HepG2 (cell line): Measurements from ENCODE around the gene MAP3K2. TPM values are rescaled to one million over a fixed set of nuclear protein-coding genes. Genes with fewer than 3 reads are reported as not detected.

Source experiments
- CC2D1A ChIP-seq: sonication (generic); formaldehyde crosslinking; IDR thresholded peaks from 2 replicates; pipeline ENCODE4 v1.8.1; 2023; ENCODE audit warnings: mild to moderate bottlenecking, missing genetic modification reagents
- FOXK2 ChIP-seq: fragments of 450-650 bp; IDR thresholded peaks from 2 replicates; pipeline ENCODE4 v1.6.1; 2016
- HDAC2 ChIP-seq: sonication (generic); formaldehyde crosslinking; IDR thresholded peaks from 2 replicates; pipeline ENCODE4 v1.4.0; 2020; ENCODE audit warnings: missing genetic modification reagents
- KAT7 ChIP-seq: IDR thresholded peaks from 2 replicates; pipeline ENCODE4 v1.6.1; 2018; ENCODE audit warnings: borderline replicate concordance, missing compliant biosample characterization
- NR2F2 ChIP-seq: IDR thresholded peaks from 2 replicates; pipeline ENCODE4 v1.6.1; 2012; ENCODE audit warnings: low read depth, inconsistent platforms, borderline replicate concordance
- SMAD3 ChIP-seq: sonication (generic); formaldehyde crosslinking; IDR thresholded peaks from 2 replicates; pipeline ENCODE4 v1.4.0; 2020; ENCODE audit warnings: missing genetic modification reagents
- SP5 ChIP-seq: IDR thresholded peaks from 2 replicates; pipeline ENCODE4 v1.6.1; 2016; ENCODE audit warnings: low read depth, borderline replicate concordance
- U2AF1 ChIP-seq: fragments of 200-400 bp; formaldehyde crosslinking; optimal IDR thresholded peaks from 2 replicates; pipeline ENCODE3; 2017; ENCODE audit warnings: mild to moderate bottlenecking, low read depth, low read length
- ZFYVE20 ChIP-seq: sonication (generic); formaldehyde crosslinking; IDR thresholded peaks from 2 replicates; pipeline ENCODE4 v1.8.0; 2023; ENCODE audit warnings: low read depth, mild to moderate bottlenecking, moderate library complexity, missing genetic modification reagents, borderline replicate concordance
- ZNF343 ChIP-seq: sonication (generic); formaldehyde crosslinking; IDR thresholded peaks from 2 replicates; pipeline ENCODE4 v1.4.0; 2020; ENCODE audit warnings: mild to moderate bottlenecking, missing genetic modification reagents
- ZNF460 ChIP-seq: sonication (generic); formaldehyde crosslinking; IDR thresholded peaks from 2 replicates; pipeline ENCODE4 v1.5.1; 2020; ENCODE audit warnings: missing genetic modification reagents, mild to moderate bottlenecking, borderline replicate concordance
- ZNF563 ChIP-seq: sonication (generic); formaldehyde crosslinking; IDR thresholded peaks from 2 replicates; pipeline ENCODE4 v1.8.0; 2022; ENCODE audit warnings: mild to moderate bottlenecking, moderate library complexity, missing genetic modification reagents
- ZNF569 ChIP-seq: sonication (generic); formaldehyde crosslinking; IDR thresholded peaks from 2 replicates; pipeline ENCODE4 v1.5.0; 2020; ENCODE audit warnings: mild to moderate bottlenecking, missing genetic modification reagents, moderate library complexity, borderline replicate concordance
- ZNF644 ChIP-seq: IDR thresholded peaks from 2 replicates; pipeline ENCODE4 v1.6.1; 2016; ENCODE audit warnings: low read depth
- polyA plus RNA-seq, 8 experiments: library from polyadenylated mRNA; depleted of rRNA in 3 of 8; stranded (reverse) in 7 of 8; unstranded in 1 of 8; fragments of >200 nt; fragmentation: Illumina TruSeq in 4 of 8; extraction: Trizol in 4 of 8; gene quantifications; 2 replicates each; pipeline versions ENCODE4 v1.2.1 to v1.2.3, GENCODE V29; 2011 to 2016; ENCODE audit warnings: low read depth in 4 of 8, missing spikeins in 1 of 8, mixed read lengths in 1 of 8; ENCODE audit not compliant: insufficient read depth in 1 of 8
- total RNA-seq, 5 experiments: library from RNA; depleted of rRNA; stranded (reverse); fragments of >200 nt; fragmentation: Illumina TruSeq; extraction: Trizol; gene quantifications; 2 replicates each; pipeline ENCODE4 v1.2.3, GENCODE V29; 2016; ENCODE audit warnings: low read depth in 1 of 5
- TF ChIP-seq, protein P1 (sequence below): sonication (generic); formaldehyde crosslinking; IDR thresholded peaks from 2 replicates; pipeline ENCODE4 v1.5.1; 2020; ENCODE audit warnings: mild to moderate bottlenecking, moderate library complexity, missing genetic modification reagents
- TF ChIP-seq, protein P2 (sequence below), 2 experiments: fragments of 450-650 bp in 1 of 2; sonication (generic) in 1 of 2; formaldehyde crosslinking in 1 of 2; IDR thresholded peaks; 2 replicates each; pipeline versions ENCODE4 v1.6.1 to v1.8.0; 2016 to 2022; ENCODE audit warnings: antibody characterized with exemption in 1 of 2, mild to moderate bottlenecking in 1 of 2, missing genetic modification reagents in 1 of 2
- TF ChIP-seq, protein P3 (sequence below): sonication (generic); formaldehyde crosslinking; IDR thresholded peaks from 2 replicates; pipeline ENCODE4 v1.4.0; 2020; ENCODE audit warnings: missing genetic modification reagents, low read depth, mild to moderate bottlenecking, borderline replicate concordance

MAP3K2 gene
- total and polyA plus RNA-seq, 2 of the 13 experiments (the other 11 are each of a cell fraction or from before 2014, with no cell fraction given): 12.2 to 37.2 TPM

DNA sequence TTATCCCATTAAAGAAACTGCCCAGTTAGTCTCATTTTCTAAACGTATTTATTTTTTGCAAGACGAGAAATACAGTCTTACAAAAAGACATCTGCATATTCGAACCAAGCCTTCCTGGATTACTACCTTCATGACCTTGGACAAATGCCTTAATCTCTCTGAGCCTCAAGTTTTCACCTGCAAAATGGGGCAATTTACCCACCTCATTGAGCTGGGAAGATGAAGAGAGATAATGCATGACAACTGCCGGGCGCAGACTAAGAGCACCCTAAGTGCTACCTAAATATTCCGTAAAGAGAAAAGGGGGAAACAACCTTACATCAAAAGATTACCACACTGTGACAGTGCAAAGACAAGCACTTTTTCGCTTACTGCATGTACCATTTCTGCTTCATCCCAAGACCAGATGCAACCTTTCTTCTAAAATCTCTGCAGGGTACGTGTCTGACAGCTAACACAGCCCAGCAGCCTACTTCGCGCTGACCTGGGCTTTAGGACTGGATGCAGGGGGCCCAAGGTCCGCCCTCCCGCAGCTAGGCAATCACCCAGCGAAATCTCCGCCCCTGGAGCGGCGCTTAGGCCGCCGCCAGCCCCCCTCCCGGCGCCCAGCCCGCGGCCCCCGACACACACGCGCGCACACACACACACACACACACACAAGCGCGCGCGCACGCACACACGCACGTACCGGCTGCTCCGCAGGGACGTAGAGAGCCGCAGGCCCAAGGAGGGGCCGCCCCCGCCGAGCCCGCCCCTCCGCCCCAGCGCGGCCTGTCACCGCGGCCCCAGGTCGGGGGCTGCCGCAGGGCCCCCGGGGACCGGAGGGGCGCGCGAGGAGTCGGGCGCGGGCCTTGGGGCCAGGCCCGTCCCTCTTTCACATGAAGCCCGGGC lies 766 bp downstream of the MAP3K2 start (continued):
- TF ChIP-seq, protein P1, sequence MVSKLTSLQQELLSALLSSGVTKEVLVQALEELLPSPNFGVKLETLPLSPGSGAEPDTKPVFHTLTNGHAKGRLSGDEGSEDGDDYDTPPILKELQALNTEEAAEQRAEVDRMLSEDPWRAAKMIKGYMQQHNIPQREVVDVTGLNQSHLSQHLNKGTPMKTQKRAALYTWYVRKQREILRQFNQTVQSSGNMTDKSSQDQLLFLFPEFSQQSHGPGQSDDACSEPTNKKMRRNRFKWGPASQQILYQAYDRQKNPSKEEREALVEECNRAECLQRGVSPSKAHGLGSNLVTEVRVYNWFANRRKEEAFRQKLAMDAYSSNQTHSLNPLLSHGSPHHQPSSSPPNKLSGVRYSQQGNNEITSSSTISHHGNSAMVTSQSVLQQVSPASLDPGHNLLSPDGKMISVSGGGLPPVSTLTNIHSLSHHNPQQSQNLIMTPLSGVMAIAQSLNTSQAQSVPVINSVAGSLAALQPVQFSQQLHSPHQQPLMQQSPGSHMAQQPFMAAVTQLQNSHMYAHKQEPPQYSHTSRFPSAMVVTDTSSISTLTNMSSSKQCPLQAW: no peak; the same call in 1 of the 2 replicates
- TF ChIP-seq ZNF569 (0 out of 2 replicates have a peak, but pooled peaks have one; percentile 57), ZNF563 (CRISPR knock-in tag) (peak; percentile 81; the same call in 1 of the 2 replicates), ZNF343 (peak; percentile 1; the same call in 1 of the 2 replicates), SMAD3 (CRISPR knock-in tag) (peak; percentile 56; the same call in 1 of the 2 replicates), HDAC2 (CRISPR knock-in tag) (peak; percentile 79), U2AF1 (no peak), CC2D1A (CRISPR knock-in tag) (no peak), FOXK2 (no peak), NR2F2 (no peak), ZFYVE20 (CRISPR knock-in tag) (no peak), ZNF460 (CRISPR knock-in tag) (no peak), KAT7 (CRISPR knock-in tag) (peak; percentile 80; the same call in 1 of the 2 replicates), SP5 (CRISPR knock-in tag) (peak; percentile 94), ZNF644 (0 out of 2 replicates have a peak, but pooled peaks have one; percentile 19)
- TF ChIP-seq, protein P2, sequence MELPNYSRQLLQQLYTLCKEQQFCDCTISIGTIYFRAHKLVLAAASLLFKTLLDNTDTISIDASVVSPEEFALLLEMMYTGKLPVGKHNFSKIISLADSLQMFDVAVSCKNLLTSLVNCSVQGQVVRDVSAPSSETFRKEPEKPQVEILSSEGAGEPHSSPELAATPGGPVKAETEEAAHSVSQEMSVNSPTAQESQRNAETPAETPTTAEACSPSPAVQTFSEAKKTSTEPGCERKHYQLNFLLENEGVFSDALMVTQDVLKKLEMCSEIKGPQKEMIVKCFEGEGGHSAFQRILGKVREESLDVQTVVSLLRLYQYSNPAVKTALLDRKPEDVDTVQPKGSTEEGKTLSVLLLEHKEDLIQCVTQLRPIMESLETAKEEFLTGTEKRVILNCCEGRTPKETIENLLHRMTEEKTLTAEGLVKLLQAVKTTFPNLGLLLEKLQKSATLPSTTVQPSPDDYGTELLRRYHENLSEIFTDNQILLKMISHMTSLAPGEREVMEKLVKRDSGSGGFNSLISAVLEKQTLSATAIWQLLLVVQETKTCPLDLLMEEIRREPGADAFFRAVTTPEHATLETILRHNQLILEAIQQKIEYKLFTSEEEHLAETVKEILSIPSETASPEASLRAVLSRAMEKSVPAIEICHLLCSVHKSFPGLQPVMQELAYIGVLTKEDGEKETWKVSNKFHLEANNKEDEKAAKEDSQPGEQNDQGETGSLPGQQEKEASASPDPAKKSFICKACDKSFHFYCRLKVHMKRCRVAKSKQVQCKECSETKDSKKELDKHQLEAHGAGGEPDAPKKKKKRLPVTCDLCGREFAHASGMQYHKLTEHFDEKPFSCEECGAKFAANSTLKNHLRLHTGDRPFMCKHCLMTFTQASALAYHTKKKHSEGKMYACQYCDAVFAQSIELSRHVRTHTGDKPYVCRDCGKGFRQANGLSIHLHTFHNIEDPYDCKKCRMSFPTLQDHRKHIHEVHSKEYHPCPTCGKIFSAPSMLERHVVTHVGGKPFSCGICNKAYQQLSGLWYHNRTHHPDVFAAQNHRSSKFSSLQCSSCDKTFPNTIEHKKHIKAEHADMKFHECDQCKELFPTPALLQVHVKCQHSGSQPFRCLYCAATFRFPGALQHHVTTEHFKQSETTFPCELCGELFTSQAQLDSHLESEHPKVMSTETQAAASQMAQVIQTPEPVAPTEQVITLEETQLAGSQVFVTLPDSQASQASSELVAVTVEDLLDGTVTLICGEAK (IDR thresholded peaks at IDR 0.05): no peak
- TF ChIP-seq, protein P2 (CRISPR knock-in tag; IDR thresholded peaks at IDR 0.05): no peak; the same call in 1 of the 2 replicates
- TF ChIP-seq, protein P3, sequence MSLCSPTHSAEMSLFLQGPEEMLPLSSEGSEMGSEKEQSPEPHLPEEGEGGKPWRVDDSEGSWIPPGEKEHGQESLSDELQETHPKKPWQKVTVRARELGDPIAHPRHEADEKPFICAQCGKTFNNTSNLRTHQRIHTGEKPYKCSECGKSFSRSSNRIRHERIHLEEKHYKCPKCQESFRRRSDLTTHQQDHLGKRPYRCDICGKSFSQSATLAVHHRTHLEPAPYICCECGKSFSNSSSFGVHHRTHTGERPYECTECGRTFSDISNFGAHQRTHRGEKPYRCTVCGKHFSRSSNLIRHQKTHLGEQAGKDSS (CRISPR knock-in tag): no peak
